Measurements from ENCODE around the gene AUH.

AUH gene

DNA sequence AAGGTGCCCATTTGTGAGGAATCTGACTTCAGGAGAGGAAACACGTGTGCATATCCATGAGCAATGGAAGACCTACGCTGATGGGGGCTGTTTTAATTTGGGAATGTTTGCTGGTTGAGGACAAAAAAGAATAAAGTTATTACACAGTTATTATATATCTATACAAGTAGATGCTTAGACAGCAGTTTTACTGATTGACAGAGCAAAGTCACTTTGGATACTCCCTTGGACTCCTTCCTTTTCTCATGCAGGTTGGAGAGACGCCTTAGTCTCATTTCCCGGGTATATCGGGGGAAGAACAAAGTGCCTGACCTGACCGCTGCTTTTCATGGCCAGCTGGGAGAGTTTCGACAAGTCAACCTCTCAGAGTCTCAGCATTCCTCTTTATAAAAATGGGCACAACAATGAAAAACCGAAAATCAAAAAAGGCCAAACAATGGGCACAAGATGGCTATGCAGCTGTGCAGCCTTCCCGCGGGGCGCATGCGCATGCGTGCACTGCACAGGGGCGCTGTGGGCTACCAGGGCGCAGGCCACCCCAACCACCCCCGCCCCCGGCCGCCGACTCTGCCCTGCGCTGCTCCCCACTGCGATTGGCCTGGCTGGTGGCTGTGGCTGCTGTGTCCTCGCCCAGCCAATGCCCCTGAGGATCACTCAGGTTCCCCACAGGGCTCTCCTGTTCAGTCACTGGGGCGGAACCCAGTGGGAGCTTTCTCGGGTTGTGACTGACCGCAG, 43.8 kb upstream of the AUH start:
- TF ChIP-seq, protein P1, sequence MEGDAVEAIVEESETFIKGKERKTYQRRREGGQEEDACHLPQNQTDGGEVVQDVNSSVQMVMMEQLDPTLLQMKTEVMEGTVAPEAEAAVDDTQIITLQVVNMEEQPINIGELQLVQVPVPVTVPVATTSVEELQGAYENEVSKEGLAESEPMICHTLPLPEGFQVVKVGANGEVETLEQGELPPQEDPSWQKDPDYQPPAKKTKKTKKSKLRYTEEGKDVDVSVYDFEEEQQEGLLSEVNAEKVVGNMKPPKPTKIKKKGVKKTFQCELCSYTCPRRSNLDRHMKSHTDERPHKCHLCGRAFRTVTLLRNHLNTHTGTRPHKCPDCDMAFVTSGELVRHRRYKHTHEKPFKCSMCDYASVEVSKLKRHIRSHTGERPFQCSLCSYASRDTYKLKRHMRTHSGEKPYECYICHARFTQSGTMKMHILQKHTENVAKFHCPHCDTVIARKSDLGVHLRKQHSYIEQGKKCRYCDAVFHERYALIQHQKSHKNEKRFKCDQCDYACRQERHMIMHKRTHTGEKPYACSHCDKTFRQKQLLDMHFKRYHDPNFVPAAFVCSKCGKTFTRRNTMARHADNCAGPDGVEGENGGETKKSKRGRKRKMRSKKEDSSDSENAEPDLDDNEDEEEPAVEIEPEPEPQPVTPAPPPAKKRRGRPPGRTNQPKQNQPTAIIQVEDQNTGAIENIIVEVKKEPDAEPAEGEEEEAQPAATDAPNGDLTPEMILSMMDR (IDR thresholded peaks at IDR 0.05; ENCODE audit: insufficient read depth, low read depth, low read length, missing control alignments): no peak
- no peak for DNase-seq (ENCODE audit: low read depth)
- no peak overlapping the region for H3K4me3 ChIP-seq (ENCODE audit: low read depth, low read length)

DNA sequence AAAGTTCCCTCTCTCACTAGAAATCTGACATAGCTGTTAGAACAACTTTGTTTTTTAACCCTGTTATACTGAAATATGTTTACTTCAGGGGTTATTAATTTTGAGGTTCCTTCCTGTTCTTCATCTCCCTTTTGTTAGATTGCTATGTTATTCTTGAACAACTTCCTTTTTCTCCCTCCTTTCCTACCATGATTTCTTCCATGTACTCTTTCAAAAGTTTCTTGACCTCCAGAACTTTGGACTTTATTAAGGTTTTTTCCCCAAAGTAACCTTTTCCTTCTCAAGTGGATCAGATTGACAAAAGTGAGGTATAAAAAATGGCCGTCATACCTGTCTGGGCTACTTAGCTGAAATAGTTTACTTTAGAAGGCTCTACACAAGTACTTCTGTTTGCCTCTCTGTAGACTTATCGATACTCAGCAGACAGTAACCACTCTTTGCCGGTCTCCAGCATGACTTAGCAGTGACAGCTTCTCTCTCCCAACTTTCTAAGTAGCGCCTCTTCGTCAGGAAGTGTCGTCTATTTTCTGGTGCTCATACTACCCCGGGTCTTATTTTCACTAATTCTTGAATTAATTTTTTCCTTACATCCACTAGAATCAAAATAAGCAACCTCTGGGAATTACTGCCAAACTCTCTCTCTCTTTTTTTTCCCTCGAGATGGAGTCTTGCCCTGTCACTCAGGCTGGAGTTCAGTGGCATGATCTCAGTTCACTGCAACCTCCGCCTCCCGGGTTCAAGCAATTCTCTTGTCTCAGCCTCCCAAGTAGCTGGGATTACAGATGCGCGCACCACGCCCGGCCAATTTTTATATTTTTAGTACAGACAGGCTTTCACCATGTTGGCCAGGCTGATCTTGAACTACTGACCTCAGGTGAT, 42.2 kb upstream of the AUH start:
- TF ChIP-seq, protein P1 (IDR thresholded peaks at IDR 0.05; ENCODE audit: insufficient read depth, low read depth, low read length, missing control alignments): no peak
- H3K4me3 ChIP-seq (ENCODE audit: low read depth, low read length): no peak overlapping the region
- no peak for DNase-seq (ENCODE audit: low read depth)

DNA sequence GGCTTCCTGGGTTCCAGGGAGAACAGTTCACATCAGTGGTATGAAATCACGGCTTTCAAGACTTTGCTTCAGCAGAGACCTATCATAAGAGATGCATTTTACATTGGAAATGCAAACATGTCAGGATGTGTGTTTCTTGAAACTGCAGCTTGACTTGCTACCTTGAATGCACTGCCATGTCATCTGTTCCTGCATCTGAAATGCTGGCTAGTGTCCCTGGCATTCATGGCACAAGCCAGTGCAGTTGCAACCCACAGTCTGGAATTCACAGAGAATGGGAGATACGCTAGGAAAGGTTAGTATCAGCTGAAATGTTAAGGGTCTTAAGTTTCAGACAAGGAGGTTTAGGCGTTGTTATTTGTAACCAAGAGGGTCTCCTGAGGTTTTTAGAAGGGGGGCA, 37.2 kb upstream of the AUH start:
- TF ChIP-seq, protein P1 (IDR thresholded peaks at IDR 0.05; ENCODE audit: insufficient read depth, low read depth, low read length, missing control alignments): no peak
- no peak for DNase-seq (ENCODE audit: low read depth)
- H3K4me3 ChIP-seq (ENCODE audit: low read depth, low read length): no peak overlapping the region

DNA sequence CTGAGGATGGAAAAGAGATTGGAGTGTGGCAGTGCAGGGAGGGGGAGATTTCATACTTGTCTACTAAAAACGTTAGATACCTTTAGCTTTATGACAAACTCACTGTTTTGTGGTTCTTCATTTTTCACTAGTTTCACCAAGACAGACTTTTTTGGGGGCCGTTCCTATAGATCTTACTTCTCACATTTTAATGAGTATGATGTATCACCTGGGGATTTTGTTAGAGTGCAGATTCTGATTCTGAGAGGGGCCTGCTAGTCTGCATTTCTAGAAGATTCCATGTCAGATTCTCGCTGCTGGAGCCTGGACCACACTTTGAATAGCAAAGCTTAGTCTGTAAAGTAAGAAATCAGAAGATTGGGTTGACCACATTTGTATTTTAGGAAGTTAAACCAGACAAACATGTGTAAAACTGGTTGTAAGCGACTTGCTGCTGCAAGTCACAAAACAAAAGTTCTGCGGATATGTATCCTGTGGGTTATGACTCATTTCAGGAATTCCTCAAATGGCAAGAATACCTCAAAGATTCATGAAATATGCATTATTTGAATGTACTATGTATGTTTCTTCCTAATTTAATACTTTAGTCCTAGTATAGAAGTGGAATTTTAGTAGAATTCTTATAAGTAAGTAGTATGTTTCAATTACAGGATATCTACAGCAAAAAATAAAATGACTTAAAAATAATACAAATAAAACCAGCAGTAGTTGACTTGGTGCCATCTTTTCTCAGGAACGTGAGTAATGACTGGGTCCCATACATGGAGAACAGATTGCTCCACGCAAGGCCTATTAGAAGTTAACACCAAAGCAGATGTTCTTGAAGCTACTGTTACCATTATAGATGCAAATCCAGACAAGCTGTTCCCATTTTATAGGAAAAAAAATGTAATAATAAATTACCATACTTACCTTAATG, 34.1 kb upstream of the AUH start:
- H3K4me3 ChIP-seq (ENCODE audit: low read depth, low read length): no peak overlapping the region
- TF ChIP-seq, protein P1 (IDR thresholded peaks at IDR 0.05; ENCODE audit: insufficient read depth, low read depth, low read length, missing control alignments): no peak
- DNase-seq (ENCODE audit: low read depth): peak; percentile 74

DNA sequence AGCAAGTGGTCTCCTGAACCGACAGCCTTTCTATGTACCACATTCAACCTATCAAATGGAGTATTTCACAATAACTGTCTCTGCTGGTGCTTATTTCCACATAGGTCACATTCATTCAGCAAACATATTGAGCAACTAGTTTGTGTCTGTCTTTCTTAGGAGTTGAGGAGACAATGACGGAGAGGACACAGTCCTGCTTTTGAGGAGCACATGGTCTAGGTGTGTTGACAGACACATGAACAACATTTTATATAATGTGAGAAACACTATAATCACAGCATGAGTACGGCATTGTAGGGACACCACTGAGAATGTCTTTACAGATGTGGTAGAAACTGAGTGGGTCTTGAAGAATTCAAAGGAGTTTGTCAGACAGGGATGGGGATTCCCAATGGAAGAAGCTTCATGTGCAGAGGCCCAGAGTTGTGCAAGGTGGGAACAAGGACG, 33.4 kb upstream of the AUH start:
- TF ChIP-seq, protein P1 (IDR thresholded peaks at IDR 0.05; ENCODE audit: insufficient read depth, low read depth, low read length, missing control alignments): no peak
- DNase-seq (ENCODE audit: low read depth): no peak
- H3K4me3 ChIP-seq (ENCODE audit: low read depth, low read length): no peak overlapping the region

DNA sequence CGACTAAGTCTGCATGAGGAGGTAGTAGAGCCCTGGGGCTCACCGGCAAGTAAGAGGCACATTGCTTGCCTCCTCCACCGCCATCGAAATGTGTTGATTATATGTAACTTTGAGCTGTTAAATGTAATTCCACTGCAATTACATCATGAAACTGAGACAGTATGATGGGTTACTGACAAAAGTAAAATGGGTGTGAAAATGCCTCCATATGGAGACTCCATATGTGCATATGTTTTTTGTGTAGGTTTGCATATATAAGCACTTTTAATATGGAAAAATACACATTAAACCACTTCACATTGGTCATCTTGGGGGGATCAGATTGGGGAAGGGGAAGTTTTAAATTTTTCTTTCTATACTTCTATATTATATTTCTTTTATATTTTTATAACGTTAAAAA, 32.1 kb upstream of the AUH start:
- TF ChIP-seq, protein P1 (IDR thresholded peaks at IDR 0.05; ENCODE audit: insufficient read depth, low read depth, low read length, missing control alignments): no peak
- no peak for DNase-seq (ENCODE audit: low read depth)

More for the DNA sequence above, 32.1 kb upstream of the AUH start:
- H3K4me3 ChIP-seq (ENCODE audit: low read depth, low read length): no peak overlapping the region

All from GM12865 (cell line).